GM12874 (cell line): ENCODE data around the gene IKBIP.

Source experiments
- CTCF ChIP-seq: IDR thresholded peaks from 2 replicates; pipeline ENCODE4 v1.5.1; 2011; ENCODE audit warnings: low read depth, mild to moderate bottlenecking, control low read depth, low read length, moderate library complexity; ENCODE audit not compliant: insufficient read depth

IKBIP gene

GRCh38 chr12:98678236-98678945 is 33.8 kb upstream of the IKBIP start:
- no peak for TF ChIP-seq CTCF

DNA sequence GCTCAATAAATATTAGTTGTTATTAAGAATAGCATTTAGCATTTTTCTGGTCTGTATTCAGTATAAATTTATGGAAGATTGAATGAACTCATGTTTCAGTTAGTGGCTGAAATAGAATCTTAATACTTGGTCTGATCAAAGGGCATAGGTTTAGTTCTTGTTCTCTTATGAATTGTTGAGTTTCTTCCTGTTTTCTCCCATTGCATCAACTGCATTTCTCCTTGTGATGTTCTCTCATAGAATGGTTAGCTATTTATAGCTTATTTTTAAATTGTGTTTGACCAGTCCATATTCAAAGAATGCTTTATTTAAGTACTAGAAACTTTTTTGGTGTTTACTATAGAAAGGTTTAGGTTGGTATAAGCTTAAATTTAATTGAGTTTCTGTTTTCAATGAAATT is 30.3 kb upstream of the IKBIP start:
- TF ChIP-seq CTCF, result no peak

DNA sequence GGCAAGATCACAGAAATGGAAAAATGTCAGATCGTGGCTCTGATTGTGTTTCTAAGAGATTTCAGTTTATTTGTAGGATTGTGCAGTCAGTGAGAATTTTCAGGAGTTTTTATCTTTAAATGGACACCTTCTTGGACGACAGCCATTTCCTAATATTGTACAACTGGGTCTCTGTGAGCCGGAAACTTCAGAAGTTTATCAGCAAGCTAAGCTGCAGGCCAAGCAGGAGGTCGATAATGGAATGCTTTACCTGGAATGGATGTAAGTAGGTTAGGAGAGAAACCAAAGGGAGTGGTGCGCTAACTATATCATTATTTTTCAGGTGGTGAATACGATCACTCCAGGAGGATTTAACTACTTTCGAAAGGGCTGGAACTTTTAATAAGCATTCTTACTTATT is 26.9 kb upstream of the IKBIP start:
- TF ChIP-seq CTCF, result no peak

- TF ChIP-seq CTCF, result no peak
Measured at GRCh38 chr12:98669751-98670150, 25.2 kb upstream of the IKBIP start.

- no peak for TF ChIP-seq CTCF
Measured at GRCh38 chr12:98660521-98660920, 15.9 kb upstream of the IKBIP start.

- no peak for TF ChIP-seq CTCF
Measured at GRCh38 chr12:98656289-98657101, 11.9 kb upstream of the IKBIP start.

DNA sequence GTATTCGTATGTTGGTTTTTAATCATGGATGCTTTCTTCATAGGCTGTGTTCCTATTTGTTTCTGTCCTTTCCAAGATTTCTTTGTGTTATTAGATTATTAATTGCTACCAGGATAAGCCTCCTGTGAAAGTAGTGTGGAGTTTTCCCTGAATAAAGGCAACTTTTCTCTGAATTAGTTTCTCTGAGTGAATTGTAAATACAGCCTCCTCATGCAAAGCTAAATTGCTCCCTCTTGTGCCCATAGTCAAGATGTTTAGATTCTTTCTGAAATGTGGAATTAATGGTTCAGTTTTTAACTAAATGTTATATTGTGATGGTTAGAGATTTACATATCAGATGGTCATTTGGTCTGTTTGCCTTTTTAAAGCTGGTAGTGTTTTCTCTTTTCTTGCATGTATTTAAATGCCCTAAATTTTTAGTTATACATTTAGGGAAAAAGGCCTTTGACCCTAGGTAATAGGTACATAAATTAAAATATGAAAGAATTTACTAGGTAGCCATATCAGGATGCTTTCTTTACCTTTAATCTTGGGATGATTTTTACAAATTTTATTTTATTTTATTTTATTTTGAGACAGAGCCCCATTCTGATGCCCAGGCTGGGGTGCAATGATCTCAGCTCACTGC is 9.4 kb upstream of the IKBIP start:
- peak; percentile 26; the same call in 1 of the 2 replicates for TF ChIP-seq CTCF
